SIG-M5 treated with dmso at 0.1 percent for 504 hours (cell line): ENCODE measurements around the gene ALK.
A peak's percentile ranks its signal among the peaks of the same experiment; 100 is the strongest.

Experiments
- DNase-seq: peaks from one replicate; lab custom pipeline; 2025; ENCODE audit not compliant: unreplicated experiment; lab: John Stamatoyannopoulos, UW

ALK gene

GRCh38 chr2:29239209-29239960 is 682.0 kb downstream of the ALK start:
- no peak for DNase-seq

- DNase-seq = peak; percentile 37
Observed at GRCh38 chr2:29238497-29238896, 682.9 kb downstream of the ALK start.

GRCh38 chr2:29236074-29236473 is 685.3 kb downstream of the ALK start:
- DNase-seq = no peak

GRCh38 chr2:29235411-29235810 is 686.0 kb downstream of the ALK start:
- DNase-seq = no peak

- peak; percentile 39 for DNase-seq
Observed at GRCh38 chr2:29233428-29233827, 688.0 kb downstream of the ALK start.

- DNase-seq = no peak
Observed at GRCh38 chr2:29232041-29232440, 689.3 kb downstream of the ALK start.

GRCh38 chr2:29229640-29230039 is 691.7 kb downstream of the ALK start:
- DNase-seq = no peak

GRCh38 chr2:29228947-29229346 is 692.4 kb downstream of the ALK start:
- no peak for DNase-seq

- no peak for DNase-seq
Observed at GRCh38 chr2:29227935-29228675, 693.3 kb downstream of the ALK start.

- DNase-seq = no peak
Observed at GRCh38 chr2:29226808-29227207, 694.6 kb downstream of the ALK start.

GRCh38 chr2:29226375-29226774 is 695.0 kb downstream of the ALK start:
- no peak for DNase-seq

GRCh38 chr2:29225814-29226213 is 695.6 kb downstream of the ALK start:
- no peak for DNase-seq

- DNase-seq = no peak
Observed at GRCh38 chr2:29224693-29225551, 696.5 kb downstream of the ALK start.

- no peak for DNase-seq
Observed at GRCh38 chr2:29223851-29224692, 697.3 kb downstream of the ALK start.

- DNase-seq = no peak
Observed at GRCh38 chr2:29223257-29223656, 698.1 kb downstream of the ALK start.

GRCh38 chr2:29222381-29223179 is 698.8 kb downstream of the ALK start:
- no peak for DNase-seq

- no peak for DNase-seq
Observed at GRCh38 chr2:29220506-29221270, 700.7 kb downstream of the ALK start.

GRCh38 chr2:29219374-29219773 is 702.0 kb downstream of the ALK start:
- no peak for DNase-seq

- DNase-seq = no peak
Observed at GRCh38 chr2:29218550-29219125, 702.7 kb downstream of the ALK start.
